ENCODE measurements around the gene ANO3.

DNA sequence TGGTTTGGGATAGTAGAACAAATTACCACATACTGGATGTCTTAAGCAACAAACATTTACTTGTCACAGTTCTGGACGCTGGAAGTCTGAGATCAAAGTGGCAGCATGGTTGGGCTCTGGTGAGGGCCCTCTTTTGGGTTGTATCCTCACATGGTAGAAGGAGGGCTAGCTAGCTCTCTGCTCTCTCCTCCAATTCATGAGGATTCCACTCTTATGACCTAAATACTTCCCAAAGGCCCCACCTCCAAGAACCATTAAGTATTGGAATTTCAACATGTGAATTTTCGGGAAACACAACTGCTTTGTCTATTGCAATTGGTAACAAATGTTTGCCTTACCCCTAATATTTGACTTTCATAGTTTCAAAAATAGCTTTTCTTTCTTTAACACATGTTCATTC lies 187.5 kb downstream of the ANO3 start:
- TF ChIP-seq GATA2 (IDR thresholded peaks at IDR 0.05; ENCODE audit: low read depth, low read length): no peak
- no peak for TF ChIP-seq GATA3 (IDR thresholded peaks at IDR 0.05; ENCODE audit: low read depth, low read length)
